Endothelial cell of hepatic sinusoid (primary cell): ENCODE data around the gene CALML3.

Experiments used
- in situ Hi-C: cut with HindIII; loops from 2 replicates; pipeline ENCODE4 v1.10.0; 2017; ENCODE audit warnings: low sequenced_read_pairs

CALML3 gene

DNA sequence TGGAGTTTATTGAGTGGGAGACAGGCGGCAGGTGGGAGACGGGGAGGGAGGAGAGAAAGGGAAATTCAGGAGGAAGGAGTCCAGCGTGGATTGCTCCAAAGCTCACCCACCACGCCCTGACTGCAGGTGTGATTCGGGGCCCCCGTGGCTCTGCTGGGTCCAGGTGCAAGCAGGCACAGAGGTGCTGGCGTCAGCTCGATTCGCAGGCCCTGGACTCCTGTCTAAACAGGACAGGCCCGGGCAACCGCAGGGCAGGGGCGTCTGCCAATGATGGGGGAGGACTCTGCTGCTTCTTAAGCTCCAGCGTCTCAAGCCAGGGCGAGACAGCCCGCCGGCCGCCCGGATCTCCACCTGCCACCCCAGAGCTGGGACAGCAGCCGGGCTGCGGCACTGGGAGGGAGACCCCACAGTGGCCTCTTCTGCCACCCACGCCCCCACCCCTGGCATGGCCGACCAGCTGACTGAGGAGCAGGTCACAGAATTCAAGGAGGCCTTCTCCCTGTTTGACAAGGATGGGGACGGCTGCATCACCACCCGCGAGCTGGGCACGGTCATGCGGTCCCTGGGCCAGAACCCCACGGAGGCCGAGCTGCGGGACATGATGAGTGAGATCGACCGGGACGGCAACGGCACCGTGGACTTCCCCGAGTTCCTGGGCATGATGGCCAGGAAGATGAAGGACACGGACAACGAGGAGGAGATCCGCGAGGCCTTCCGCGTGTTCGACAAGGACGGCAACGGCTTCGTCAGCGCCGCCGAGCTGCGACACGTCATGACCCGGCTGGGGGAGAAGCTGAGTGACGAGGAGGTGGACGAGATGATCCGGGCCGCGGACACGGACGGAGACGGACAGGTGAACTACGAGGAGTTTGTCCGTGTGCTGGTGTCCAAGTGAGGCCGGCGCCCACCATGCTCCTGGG lies at the start of gene CALML3:
Gene CALML3, plus strand, starts transcription at position 321 of the 920 bp plus-strand sequence. Its CDS starts 125 bp downstream, at position 446.
- in situ Hi-C loops: no loop called here

DNA sequence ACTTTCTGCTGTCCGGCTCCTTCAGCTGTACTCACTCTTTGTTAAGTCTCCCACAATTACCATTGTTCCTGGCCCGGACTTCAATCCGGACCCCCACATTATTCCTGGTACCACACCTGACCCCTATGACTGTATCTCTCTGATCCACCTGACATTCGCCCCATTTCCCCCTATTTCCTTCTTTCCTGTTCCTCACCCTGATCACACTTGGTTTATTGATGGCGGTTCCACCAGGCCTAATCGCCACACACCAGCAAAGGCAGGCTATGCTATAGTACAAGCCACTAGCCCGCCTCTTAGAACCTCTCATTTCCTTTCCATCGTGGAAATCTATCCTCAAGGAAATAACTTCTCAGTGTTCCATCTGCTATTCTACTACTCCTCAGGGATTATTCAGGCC lies 49.7 kb upstream of the CALML3 start:
- in situ Hi-C loops: loop anchor here (25.0 kb wide), 1 partner anchor 88 kb away; no protein-coding TSS in a partner anchor

DNA sequence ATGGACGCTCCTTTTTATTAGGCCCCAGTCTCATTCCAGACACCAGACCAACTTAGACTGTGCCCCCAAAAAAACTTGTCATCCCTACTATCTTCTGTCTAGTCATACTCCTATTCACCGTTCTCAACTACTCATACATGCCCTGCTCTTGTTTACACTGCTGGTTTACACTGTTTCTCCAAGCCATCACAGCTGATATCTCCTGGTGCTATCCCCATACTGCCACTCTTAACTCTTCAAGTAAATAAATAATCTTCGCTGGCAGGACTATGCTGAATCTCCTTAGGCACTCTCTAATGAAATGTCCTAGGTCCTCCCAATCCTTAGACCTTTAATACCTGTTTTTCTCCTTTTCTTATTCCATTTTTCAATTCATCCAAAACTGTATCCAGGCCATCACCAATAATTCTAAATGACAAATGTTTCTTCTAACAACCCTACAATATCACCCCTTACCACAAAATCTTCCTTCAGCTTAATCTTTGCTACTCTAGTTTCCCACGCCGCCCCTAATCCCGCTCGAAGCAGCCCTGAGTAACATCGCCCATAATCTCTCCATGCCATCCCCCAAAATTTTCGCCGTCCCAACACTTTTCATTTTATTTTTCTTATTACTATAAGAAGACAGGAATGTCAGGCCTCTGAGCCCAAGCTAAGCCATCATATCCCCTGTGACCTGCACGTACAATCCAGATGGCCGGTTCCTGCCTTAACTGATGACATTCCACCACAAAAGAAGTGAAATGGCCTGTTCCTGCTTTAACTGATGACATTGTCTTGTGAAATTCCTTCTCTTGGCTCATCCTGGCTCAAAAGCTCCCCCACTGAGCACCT lies 48.6 kb upstream of the CALML3 start:
- in situ Hi-C loops: loop anchor here (25.0 kb wide), 1 partner anchor 89 kb away; no protein-coding TSS in a partner anchor

DNA sequence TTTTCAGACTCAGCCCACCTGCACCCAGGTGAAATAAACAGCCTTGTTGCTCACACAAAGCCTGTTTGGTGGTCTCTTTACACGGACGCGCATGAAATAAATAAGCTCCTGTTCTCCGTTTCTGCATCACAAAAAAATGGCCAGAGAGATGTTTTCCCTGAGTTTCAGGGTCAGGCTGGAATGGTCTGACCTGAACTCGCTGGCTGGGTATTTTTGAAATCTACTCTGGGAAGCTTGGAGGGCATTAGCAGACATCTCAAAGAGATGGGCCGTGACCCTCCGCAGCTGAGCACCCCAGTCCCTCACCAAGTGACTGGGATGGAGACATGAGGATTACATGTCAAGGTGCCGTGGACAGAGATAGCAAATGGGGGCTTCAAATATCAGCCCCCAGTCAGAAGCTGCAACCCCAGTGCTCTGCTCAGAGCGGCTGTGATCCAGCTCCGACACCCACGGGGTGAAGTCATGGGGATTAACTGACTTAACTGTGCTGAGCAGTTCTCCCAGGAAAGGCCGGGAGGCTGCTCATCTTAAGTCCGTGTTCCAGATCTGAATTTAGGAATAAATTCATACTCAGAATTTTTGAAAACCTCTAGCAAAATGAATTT lies 47.7 kb upstream of the CALML3 start:
- in situ Hi-C loops: loop anchor here (25.0 kb wide), 1 partner anchor 90 kb away; no protein-coding TSS in a partner anchor

- in situ Hi-C loops: loop anchor here (25.0 kb wide), 1 partner anchor 91 kb away; no protein-coding TSS in a partner anchor
Observed at GRCh38 chr10:5477948-5478693, 46.6 kb upstream of the CALML3 start.

DNA sequence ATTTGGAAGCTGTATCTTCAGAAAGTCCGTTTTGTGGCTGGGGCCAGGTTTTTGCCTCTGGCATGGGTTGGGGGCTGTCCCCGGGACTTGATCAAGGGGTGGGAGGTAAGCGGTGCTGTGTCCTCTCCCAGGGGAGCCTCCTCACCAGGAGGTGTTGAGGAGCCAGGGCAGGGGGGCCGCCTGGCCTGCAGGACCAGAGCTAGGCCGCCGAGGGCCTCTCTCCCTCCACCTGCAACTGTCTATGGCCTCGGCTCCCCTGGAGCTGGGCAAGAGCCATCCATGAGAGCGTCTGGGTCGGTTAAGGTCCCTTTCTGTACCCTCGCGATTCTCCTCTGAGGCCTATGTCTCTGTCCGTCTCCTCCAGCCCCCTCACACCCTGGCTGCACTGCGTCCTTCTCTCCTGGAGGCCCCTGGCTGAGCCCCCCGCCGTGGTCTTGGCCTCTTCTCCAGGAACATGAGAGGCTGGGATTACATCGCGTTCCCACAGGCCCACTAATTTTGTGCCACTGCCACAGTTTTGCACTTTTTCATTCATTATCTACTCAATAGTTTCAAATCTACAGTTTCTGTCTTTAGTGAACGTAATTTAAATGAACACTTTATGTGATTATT lies 46.0 kb upstream of the CALML3 start:
- in situ Hi-C loops: loop anchor here (25.0 kb wide), 1 partner anchor 91 kb away; no protein-coding TSS in a partner anchor

DNA sequence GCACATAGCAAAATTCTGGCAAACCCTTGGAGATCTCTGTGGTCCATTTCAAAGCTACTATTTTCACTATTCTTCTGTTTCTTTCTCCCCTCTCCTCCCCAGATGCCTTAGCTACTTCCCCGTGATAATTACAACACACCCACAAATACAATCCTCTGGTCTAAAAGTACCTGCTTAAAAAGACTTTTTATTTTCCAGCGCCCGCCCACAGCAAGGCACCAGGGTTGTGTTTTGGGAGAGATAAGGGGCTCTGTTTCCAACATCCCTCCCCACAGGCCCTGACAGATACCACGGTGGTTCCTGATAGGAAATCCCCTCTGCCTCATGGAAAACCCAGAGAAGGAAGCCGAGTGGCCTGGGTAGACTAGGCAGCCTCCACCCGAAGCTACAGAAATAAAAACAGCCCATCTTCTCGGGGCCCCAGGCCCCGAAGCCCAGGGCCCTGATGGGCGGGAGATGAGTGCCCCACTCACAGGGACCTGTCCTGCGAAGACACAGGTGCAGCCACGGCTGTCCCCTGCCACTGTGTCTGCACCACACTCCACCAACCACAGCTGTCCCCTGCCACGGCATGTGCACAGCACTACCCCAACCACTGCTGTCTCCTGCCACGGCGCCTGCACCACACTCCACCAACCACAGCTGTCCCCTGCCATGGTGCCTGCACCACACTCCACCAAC lies 45.1 kb upstream of the CALML3 start:
- in situ Hi-C loops: loop anchor here (25.0 kb wide), 1 partner anchor 92 kb away; no protein-coding TSS in a partner anchor

DNA sequence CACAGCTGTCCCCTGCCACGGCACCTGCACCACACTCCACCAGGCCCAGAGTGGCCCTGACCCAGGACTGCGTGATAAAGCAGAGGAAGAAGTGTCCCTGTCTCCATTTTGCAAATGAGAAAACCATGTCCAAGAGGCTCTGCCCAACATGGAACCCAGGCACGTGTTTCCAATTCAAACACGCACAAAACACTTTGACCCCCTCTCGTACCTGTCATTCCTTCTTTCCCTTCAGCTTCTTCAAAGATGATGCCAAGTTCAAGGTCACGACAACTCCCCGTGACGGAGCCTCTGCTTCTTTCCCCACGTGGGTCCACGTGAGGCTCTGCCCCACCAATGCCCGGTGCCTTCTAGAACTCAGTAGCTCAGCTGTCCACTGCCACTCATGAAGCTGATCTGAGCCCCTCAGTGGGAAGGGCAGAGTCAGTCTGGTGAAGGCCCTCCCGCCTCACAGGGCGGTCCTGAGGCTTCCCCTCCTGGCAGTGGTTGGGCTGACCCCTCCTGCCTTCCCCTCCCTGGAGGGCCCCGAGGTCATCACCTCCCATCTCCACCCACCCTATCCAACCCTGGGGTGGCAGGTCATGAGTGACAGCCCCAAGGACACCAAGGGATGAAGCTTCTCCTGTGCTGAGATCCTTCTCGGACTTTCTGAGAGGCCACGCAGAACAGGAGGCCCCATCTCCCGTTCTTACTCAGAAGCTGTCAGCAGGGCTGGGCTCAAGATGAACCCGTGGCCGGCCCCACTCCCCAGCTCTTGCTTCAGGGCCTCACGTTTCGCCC lies 44.4 kb upstream of the CALML3 start:
- in situ Hi-C loops: loop anchor here (25.0 kb wide), 1 partner anchor 93 kb away; no protein-coding TSS in a partner anchor

GRCh38 chr10:5481121-5481520 lies 43.6 kb upstream of the CALML3 start:
- in situ Hi-C loops: loop anchor here (25.0 kb wide), 1 partner anchor 94 kb away; no protein-coding TSS in a partner anchor

DNA sequence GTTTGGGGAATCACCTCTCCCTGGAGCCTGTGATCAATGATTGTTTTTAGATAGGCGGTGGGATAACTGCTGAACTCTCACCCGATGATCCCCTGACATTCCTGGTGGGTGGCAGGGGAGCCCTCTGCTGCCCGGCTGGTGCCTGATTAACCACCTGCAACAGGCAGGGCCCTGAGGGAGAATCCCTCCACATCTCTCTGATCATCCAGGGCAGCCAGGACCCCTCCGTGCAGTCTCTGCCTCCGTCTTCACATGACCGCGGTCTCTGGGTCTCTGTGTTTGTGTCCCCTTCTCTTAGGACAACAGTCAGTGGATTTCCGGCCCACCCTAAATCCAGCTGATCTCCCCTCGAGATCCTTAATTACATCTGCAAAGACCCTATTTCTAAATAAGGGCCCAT lies 42.7 kb upstream of the CALML3 start:
- in situ Hi-C loops: loop anchor here (25.0 kb wide), 1 partner anchor 95 kb away; no protein-coding TSS in a partner anchor

DNA sequence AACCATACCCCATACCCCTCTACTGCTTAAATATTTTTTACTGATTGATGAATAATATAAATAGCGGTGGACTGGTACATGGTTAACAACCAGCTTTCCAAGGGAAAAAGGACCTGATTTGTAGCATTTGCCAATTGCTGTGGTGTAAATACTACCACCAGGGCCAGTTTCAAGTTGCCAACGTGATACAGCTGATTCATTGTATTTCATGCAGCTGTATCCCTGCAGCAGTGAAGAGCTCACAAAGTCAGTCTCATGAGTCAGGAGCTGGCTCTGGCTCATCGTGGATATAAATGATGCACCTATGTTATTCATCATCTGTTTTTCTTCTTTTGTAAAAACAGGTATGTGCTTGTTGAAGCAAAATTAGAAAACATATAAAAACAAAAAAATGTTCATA lies 40.6 kb upstream of the CALML3 start:
- in situ Hi-C loops: loop anchor here (25.0 kb wide), 1 partner anchor 97 kb away; no protein-coding TSS in a partner anchor

DNA sequence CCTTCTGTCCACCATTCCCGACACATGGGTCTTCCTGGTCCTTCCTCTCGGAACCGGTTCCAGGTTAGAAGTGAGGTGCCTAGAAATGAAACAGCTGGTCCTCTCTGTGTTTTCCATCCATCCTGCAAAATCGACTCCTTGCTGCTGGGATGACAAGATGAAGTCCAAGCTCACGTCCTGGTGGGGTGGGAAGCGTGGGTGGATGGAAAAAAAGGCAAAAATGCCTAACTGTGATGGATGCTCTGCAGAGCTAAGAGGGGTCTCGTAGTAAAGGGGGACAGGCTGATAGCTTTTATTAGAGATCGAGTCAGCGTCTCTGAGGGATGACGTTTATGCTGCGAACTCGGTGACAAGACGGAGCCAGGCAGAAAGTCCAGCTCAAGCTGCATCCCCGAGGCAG lies 39.5 kb upstream of the CALML3 start:
- in situ Hi-C loops: loop anchor here (25.0 kb wide), 1 partner anchor 98 kb away; no protein-coding TSS in a partner anchor

- in situ Hi-C loops: loop anchor here (25.0 kb wide), 1 partner anchor 99 kb away; no protein-coding TSS in a partner anchor
Observed at GRCh38 chr10:5485948-5486852, 38.6 kb upstream of the CALML3 start.

- in situ Hi-C loops: loop anchor here (25.0 kb wide), 1 partner anchor 100 kb away; no protein-coding TSS in a partner anchor
Observed at GRCh38 chr10:5486853-5487235, 37.9 kb upstream of the CALML3 start.

DNA sequence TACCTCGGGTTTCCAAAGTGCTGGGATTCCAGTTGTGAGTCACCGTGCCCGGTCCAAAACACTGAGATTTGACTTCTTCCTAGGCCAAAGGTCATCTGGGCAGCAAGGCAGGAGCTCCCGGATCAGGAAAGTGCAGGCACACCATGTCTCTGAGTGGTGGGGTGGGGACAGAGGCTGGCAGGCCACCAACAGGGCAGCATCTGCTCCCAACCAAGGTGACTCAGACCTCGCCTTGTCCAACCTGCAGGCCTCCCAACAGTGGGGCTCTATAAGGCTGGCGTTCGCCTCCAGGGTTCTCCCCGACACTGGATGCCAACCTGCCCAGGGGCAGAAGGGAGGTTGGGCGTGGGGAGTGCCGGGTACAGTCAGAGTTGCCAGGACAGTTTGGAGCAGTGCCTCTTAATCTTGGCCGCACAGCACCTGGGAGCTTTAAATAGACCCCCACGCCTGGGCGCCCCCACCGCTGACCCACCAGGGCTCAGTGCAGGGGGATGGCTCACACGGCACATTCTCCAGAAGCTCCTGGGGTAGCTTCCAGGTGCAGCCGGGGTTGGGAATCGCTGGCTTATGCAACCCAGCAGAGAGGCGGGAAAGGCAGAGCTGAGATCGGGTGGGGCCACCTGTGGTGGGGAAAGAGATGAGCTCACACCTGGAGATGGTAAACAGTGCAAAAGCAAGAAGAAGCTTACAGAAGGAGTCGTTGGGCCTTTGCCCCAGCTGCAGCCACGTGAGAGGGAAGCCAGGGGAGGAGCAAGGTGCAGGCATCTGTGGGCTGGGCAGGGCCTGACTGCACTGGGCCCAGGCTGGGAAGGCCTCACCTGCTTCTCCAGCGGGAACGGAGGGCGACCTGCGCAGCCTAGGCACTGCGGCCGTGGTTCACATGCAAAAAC lies 36.2 kb upstream of the CALML3 start:
- in situ Hi-C loops: loop anchor here (25.0 kb wide), 1 partner anchor 101 kb away; no protein-coding TSS in a partner anchor

- in situ Hi-C loops: loop anchor here (25.0 kb wide), 1 partner anchor 103 kb away; no protein-coding TSS in a partner anchor
Observed at GRCh38 chr10:5490032-5490431, 34.7 kb upstream of the CALML3 start.
